GM06990 (cell line): ENCODE measurements around the gene FLT1.
A peak's percentile ranks its signal among the peaks of the same experiment; 100 is the strongest.

Experiments used
- DNase-seq: peaks from one replicate; pipeline ENCODE4 v3.0.0-alpha.2; 2011; ENCODE audit not compliant: insufficient read length; ENCODE audit errors: extremely low read depth
- H3K27me3 ChIP-seq: replicated peaks from 2 replicates; pipeline ENCODE4 v1.6.0; 2011; ENCODE audit warnings: low read length; ENCODE audit not compliant: control insufficient read depth, insufficient read depth
- H3K36me3 ChIP-seq: 2 replicates; pipeline ENCODE4 v1.5.1; 2011; ENCODE audit warnings: low read length; ENCODE audit not compliant: control insufficient read depth, insufficient read depth
- H3K4me3 ChIP-seq: replicated peaks from 2 replicates; pipeline ENCODE4 v1.5.1; 2011; ENCODE audit warnings: low read depth, mild to moderate bottlenecking, control low read depth, low read length
- CTCF ChIP-seq: IDR thresholded peaks from 2 replicates; pipeline ENCODE4 v1.5.1; 2011; ENCODE audit warnings: low read length, control low read depth, mild to moderate bottlenecking, inconsistent platforms; ENCODE audit not compliant: insufficient read depth, poor library complexity, severe bottlenecking

FLT1 gene

GRCh38 chr13:28408863-28409262 is 86.1 kb downstream of the FLT1 start:
- Histone ChIP-seq H3K27me3 (no peaks in the 10 kb centered on the region), H3K36me3 (no peaks in the 10 kb centered on the region), H3K4me3 (no peak overlapping the region)
- no peak for DNase-seq
- TF ChIP-seq CTCF, result no peak

GRCh38 chr13:28408235-28408848 is 86.6 kb downstream of the FLT1 start:
- Histone ChIP-seq H3K36me3 (no peaks in the 10 kb centered on the region), H3K27me3 (no peaks in the 10 kb centered on the region), H3K4me3 (no peak overlapping the region)
- TF ChIP-seq CTCF, result no peak
- DNase-seq, result no peak

- TF ChIP-seq CTCF, result no peak
- H3K4me3 ChIP-seq, result no peak overlapping the region
- H3K36me3 ChIP-seq, result no peaks in the 10 kb centered on the region
- no peaks in the 10 kb centered on the region for H3K27me3 ChIP-seq
- no peak for DNase-seq
These were observed 88.1 kb downstream of the FLT1 start for GRCh38 chr13:28406733-28407266.

- no peak for DNase-seq
- Histone ChIP-seq H3K4me3 (no peak overlapping the region), H3K36me3 (no peaks in the 10 kb centered on the region), H3K27me3 (no peaks in the 10 kb centered on the region)
- no peak for TF ChIP-seq CTCF
These were observed 92.9 kb downstream of the FLT1 start for GRCh38 chr13:28402057-28402381.

- DNase-seq, result peak; percentile 34
- no peak for TF ChIP-seq CTCF
- Histone ChIP-seq H3K4me3 (no peak overlapping the region), H3K27me3 (no peaks in the 10 kb centered on the region), H3K36me3 (no peaks in the 10 kb centered on the region)
These were observed 93.4 kb downstream of the FLT1 start for GRCh38 chr13:28401303-28402056.
